ENCODE results near the gene GIT1.
A peak's percentile ranks its signal among the peaks of the same experiment; 100 is the strongest.

Gene GIT1

DNA sequence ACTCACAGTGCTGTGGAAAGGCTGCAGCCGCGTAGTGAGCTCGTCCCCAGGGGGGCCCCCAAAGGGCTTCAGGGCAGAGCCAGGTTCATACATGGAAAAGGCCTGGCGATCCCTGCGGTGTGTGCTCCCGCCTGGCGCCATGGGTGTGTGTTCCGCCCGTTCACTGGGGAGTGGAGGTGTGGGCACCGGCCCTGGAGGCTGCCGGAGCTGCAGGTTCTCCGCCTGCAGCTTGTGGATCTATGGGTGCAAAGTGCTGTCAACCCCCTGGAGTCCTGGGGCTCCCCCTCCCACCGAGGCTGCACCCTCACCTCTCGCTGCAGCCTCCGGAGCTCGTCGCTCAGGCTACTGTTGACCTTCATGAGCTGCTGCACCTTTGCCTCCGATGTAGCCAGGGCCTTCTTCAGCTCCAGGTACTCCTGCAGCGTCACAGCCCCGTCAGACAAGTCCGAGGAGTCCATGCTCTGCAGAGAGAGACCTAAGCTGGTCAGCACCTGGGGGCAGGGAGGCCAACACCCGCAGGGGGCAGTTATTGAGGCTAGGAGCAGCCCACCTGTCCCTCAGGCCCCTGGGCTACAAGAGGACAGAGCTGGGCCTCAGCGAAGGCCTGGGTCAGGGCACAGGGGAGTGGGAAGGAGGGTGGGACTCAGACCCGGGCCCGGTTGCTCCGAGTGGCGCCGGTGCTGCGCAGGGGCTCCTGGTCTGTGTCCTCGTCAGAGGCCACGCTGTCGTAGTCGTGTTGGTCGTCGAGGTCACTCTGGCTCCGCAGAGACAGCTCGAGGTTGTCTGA lies 13.0 kb downstream of the GIT1 start:
- H3K4me3 ChIP-seq (ENCODE audit: low read depth, low read length), result no peak overlapping the region
- TF ChIP-seq, protein P1, sequence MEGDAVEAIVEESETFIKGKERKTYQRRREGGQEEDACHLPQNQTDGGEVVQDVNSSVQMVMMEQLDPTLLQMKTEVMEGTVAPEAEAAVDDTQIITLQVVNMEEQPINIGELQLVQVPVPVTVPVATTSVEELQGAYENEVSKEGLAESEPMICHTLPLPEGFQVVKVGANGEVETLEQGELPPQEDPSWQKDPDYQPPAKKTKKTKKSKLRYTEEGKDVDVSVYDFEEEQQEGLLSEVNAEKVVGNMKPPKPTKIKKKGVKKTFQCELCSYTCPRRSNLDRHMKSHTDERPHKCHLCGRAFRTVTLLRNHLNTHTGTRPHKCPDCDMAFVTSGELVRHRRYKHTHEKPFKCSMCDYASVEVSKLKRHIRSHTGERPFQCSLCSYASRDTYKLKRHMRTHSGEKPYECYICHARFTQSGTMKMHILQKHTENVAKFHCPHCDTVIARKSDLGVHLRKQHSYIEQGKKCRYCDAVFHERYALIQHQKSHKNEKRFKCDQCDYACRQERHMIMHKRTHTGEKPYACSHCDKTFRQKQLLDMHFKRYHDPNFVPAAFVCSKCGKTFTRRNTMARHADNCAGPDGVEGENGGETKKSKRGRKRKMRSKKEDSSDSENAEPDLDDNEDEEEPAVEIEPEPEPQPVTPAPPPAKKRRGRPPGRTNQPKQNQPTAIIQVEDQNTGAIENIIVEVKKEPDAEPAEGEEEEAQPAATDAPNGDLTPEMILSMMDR (IDR thresholded peaks at IDR 0.05; ENCODE audit: borderline replicate concordance, insufficient read depth, low read depth, low read length), result no peak

DNA sequence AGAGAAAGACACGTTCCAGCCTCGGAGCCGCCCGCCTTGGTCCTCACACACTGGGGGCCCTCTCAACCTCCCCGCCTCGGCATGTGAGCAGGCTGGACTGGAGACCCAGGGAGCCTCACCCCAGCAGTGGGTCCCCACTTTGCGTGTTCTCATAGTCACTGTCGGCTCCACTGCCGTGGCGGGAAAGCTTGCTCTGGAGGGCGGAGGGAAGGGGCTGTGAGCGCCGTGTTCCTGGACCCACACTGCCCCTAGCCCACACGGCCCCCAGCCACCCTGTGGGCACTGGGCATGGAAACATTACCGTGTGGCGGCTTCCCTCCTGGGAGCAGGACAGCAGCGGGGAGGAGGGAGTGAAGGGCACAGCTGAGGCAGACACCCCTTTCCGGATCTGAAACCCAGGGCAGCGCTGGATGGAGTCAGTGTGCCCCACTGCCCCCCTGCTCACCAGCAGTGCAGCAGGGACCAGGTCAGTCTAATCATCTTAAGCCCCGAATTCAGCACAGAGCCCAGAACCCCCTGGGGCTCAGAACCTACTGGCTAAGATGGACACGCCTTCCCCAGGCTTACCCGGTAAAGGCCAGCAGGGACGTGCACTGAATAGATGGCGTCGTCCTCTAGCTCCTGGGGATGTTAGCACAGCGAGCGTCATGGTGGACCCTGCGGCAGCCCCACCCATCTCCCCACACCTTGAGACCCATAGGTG lies 13.8 kb downstream of the GIT1 start:
- H3K4me3 ChIP-seq (ENCODE audit: low read depth, low read length), result no peak overlapping the region
- TF ChIP-seq, protein P1 (IDR thresholded peaks at IDR 0.05; ENCODE audit: borderline replicate concordance, insufficient read depth, low read depth, low read length), result no peak

DNA sequence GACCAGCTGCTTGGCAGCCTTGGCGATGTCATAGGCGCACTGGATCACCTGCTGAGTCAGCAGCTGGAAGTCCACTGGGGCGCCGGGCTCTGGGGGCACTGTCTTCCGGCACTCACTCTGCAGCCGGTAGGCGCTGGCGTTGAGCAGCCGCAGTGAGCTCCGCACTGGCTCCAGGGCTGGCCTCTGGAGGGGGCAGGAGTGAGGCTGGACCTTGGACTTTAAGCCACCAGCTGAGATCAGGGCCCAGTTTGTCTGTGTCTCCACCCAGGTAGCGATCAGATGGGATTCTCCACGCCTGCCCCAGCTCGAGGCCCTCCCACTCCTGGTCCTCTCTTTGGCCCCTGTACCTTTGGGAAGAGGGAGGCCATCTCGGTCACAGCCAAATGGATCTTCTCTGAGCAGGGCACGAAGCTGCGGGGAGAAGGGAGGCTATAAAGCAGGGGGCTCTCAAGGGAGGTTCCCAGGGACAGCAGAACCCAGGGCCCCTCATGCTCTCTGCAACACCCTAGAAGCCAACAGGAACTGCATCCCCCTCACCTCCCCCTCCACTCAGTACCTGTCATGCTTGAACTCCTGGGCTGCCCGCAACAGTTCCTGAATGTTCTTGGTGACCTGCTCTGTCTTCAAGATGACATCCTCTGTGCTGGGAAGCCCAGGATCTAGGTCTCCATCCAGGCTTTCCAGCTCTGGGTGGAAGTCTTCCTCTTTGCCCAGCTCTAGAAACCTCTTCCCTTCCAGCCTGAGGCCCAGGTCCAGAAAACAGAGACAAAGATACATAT lies 14.5 kb downstream of the GIT1 start:
- no peak overlapping the region for H3K4me3 ChIP-seq (ENCODE audit: low read depth, low read length)
- TF ChIP-seq, protein P1 (IDR thresholded peaks at IDR 0.05; ENCODE audit: borderline replicate concordance, insufficient read depth, low read depth, low read length), result no peak

DNA sequence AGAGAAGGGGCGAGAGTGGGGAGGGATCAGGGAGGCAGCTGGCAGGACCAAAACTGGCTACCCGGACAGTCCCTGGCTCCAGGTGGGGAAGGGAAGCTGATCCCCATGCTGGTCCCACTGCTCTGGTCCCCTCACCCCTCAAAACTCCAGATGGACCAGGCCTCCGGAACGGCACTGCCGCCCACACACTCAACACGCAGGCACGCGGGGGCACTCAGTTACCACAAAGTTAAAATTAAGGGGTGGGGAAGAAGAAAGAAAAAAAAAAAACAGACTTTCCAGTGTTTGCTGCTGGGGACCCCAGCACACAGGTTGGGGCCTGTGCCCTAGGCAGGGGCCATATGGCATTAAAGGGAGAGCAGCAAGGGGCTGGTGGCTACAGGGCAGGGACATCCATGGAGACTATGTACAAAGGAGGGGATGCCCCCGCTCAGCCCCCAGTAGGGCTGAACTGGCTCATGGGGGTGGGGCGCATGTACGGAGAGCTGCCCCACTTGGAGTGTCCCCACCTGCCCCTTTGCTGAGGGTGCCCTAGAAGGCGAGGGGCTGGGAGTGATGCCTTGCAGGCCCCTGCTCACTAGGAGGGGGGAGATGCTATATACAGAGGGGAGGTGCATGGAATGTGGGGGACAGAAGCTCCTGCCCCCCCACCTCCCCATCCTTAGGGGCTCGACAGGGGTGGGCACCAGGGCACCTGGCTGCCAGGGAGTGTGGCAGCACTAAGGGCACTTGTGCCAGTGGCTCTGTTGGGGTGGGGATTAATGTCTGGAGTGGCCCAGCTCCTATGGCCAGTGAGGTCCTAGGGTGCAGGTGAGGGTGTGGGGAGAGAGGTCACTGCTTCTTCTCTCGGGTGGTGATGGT lies 15.3 kb downstream of the GIT1 start:
- H3K4me3 ChIP-seq (ENCODE audit: low read depth, low read length), result no peak overlapping the region
- TF ChIP-seq, protein P1 (IDR thresholded peaks at IDR 0.05; ENCODE audit: borderline replicate concordance, insufficient read depth, low read depth, low read length), result no peak

DNA sequence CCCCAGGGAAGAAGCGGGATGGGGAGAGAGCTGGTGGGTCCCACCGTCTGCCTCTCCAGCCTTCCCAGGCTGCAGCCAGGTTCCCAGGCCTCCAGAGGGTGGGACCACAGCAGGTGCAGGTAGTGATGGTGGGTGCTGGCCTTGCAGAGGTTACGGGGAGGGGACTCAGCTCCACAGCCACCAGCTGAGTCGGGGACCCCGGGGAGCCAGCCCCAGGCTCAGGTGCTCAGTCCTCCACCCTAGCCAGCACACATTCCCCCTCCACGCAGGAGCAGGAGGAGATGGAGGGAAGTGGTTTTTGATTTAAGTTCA lies 15.9 kb downstream of the GIT1 start:
- TF ChIP-seq, protein P1 (IDR thresholded peaks at IDR 0.05; ENCODE audit: borderline replicate concordance, insufficient read depth, low read depth, low read length), result no peak

DNA sequence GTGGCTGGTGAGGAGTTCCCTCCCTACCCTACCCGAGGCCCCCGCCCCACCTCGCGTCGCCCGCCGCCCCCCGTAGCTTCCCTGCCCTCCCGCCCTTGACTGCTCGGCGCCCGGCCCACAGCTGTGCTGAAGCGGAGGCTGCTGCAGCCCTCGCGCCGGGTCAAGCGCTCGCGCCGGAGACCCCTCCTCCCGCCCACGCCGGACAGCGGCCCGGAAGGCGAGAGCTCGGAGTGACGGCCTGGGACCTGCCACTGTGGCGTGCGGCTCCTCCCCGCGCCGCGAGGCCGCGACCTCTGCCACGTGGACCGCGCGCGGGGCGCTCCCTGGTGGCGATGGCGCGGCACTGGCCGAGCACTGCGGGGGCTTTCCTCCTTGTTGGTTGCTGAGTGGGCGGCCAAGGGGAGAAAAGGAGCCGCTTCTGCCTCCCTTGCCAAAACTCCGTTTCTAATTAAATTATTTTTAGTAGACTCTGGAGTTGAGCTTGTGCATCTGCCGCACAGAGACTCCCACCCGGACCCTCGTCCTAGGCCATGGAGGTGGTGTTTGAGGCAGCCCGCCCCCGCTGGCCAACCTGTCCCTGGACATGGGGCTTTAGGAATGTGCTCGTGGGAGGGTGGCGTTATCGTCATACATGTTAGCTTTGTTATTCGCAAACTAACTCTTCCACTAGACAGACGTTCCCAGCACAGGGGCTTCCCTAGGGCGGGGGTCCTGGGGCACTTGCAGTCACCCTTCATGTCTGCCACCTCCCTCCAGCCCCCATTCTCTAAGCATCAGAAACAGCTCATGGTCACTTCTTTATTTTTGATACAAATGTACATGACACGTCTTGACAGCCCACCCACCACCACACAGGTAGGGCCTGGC lies 16.5 kb downstream of the GIT1 start:
- no peak overlapping the region for H3K4me3 ChIP-seq (ENCODE audit: low read depth, low read length)
- TF ChIP-seq, protein P1 (IDR thresholded peaks at IDR 0.05; ENCODE audit: borderline replicate concordance, insufficient read depth, low read depth, low read length), result peak; percentile 70

More for the DNA sequence above, 15.9 kb downstream of the GIT1 start:
- no peak overlapping the region for H3K4me3 ChIP-seq (ENCODE audit: low read depth, low read length)

All from GM12875 (cell line).